Measurements from ENCODE around the gene TNS3.

GRCh38 chr7:47314248-47314647 is 267.7 kb downstream of the TNS3 start:
- TF ChIP-seq CTCF (IDR thresholded peaks at IDR 0.05) (no peak), EZH2 (IDR thresholded peaks at IDR 0.05; ENCODE audit: borderline replicate concordance, insufficient read depth, low read depth, low read length, poor library complexity, severe bottlenecking) (no peak)

Measured in B cell (primary cell).